LNCAP (cell line): ENCODE data around the gene CERS3.

Experiments
- TF ChIP-seq, protein P1 (sequence below): fragments of 450-650 bp; IDR thresholded peaks from 2 replicates; pipeline ENCODE4 v1.5.1; 2017; ENCODE audit warnings: mild to moderate bottlenecking

CERS3 gene

DNA sequence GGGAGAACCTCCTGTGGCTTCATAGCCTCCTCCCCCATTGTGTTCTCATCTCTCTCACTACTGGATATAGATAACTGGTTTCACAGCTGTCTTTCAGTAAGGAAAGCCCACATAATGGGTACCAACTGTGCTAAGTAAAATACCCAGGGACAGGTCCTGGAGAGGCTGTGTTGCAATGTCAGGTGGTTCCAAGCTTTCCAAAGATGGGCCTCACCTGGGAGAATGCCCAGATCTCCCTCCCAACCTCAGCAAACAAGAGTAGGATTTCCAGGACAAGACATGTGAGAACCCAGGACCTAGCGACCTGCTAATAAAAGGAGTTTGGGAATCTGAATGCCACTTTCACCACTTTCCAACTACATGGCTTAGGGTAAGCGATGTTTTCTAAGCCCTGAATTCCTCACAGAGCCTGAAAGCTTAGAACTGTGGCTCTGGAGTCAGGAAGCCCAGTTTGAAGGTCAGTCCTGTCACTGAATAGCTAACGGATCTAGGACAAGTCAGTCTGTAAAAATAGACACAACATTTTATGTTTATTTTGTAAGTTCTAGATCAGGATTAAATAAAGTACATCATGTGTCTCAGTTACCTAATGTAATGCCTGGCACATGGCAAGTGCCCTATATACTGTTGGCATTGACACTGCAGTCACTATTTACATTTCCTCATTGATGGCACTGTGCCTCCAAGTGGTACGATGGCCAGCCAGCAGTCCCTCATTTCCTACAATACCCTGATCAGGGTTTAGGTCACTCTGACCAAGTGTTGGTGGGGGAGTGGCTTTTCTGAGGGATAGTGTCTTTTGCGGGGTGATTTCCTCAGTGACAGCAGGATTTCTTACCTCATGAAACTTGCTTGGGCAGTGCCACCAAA lies 11.9 kb downstream of the CERS3 start:
- TF ChIP-seq, protein P1, sequence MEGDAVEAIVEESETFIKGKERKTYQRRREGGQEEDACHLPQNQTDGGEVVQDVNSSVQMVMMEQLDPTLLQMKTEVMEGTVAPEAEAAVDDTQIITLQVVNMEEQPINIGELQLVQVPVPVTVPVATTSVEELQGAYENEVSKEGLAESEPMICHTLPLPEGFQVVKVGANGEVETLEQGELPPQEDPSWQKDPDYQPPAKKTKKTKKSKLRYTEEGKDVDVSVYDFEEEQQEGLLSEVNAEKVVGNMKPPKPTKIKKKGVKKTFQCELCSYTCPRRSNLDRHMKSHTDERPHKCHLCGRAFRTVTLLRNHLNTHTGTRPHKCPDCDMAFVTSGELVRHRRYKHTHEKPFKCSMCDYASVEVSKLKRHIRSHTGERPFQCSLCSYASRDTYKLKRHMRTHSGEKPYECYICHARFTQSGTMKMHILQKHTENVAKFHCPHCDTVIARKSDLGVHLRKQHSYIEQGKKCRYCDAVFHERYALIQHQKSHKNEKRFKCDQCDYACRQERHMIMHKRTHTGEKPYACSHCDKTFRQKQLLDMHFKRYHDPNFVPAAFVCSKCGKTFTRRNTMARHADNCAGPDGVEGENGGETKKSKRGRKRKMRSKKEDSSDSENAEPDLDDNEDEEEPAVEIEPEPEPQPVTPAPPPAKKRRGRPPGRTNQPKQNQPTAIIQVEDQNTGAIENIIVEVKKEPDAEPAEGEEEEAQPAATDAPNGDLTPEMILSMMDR, result no peak

DNA sequence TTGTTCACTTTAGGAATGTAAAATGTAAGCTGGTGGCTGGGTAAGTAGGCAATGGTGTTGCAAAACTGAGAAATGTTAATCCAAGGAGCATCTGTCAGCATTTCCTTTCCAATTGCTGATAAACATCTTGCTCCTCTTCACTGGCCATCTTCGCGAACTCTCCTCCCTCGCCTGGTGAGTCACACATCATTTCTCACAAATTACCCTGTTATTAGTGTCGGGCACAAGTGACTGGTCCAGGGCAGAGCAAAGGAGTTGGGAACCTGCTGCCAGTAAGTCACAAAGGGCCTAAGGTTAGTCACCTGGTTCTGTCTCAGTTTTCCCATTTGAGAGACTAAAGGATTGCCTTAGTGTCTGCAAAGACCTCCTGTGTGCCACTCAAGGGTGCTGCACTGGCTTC lies 13.0 kb downstream of the CERS3 start:
- TF ChIP-seq, protein P1, result no peak

DNA sequence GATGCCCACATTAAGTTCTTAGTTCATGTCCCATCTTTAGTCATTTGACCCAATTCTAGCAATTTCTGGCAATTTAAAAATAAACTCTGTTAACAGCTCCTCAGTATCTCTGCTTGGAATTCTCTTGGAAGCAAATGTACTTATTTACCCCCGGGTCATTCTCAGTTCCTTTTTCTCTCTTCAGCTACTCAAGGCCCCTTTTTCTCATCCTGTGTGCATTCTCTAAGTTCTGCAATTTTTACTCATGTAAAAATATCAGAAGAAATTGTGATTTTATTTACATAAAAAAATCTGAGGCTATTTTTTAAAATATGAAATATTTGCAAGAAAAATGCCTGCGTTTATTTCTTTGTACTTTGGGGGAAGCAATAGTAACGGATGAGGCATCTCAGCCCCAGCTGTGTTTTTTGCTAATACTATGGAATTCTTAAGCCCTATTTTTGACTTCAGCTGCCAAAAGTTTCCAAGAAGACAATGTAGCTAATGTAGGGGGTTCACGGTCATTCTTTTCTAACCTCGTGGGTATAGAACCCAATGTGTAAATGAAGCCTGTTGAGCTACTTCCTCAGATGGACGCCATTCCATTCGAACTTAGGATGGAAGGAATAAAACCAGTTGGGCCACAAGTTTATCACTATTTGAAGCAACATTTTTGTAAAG lies 20.0 kb downstream of the CERS3 start:
- TF ChIP-seq, protein P1, result no peak

DNA sequence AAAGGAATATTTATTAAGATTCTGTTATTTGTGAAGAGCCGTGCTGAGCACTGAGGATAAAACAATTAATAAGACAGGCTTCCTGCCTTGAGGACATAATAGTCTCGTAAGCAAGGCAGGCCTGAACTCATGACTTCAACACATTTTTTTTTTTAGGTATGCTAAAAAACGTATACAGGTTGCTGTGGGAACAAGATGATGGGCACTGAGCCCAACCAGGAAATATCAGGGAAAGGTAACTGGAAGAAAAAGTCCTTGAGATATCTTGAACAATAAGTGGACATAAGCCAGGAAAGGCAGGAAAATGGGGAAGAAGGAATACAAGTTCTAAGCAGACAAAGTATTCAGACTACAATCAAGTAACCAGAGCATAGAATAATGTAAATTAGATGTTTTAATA lies 26.1 kb downstream of the CERS3 start:
- TF ChIP-seq, protein P1, result no peak

DNA sequence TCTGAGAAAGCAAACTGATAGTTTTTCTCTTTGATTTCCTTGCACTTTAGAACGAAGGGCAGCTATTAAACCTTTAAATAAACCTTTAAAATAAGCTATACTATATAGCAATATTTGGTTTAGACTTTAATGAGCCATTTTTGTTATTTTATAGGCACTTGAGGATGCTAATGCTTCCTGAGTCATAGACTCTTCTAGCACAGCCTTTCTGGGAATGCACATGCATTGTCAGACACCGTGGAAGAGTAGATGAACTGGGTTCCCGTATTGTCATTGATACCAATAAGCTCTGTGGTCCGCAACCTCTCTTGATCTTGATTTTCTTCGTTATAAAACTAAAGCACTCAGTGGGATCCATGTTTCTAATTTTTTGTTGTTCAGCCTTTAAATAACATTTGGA lies 27.6 kb downstream of the CERS3 start:
- TF ChIP-seq, protein P1, result no peak

DNA sequence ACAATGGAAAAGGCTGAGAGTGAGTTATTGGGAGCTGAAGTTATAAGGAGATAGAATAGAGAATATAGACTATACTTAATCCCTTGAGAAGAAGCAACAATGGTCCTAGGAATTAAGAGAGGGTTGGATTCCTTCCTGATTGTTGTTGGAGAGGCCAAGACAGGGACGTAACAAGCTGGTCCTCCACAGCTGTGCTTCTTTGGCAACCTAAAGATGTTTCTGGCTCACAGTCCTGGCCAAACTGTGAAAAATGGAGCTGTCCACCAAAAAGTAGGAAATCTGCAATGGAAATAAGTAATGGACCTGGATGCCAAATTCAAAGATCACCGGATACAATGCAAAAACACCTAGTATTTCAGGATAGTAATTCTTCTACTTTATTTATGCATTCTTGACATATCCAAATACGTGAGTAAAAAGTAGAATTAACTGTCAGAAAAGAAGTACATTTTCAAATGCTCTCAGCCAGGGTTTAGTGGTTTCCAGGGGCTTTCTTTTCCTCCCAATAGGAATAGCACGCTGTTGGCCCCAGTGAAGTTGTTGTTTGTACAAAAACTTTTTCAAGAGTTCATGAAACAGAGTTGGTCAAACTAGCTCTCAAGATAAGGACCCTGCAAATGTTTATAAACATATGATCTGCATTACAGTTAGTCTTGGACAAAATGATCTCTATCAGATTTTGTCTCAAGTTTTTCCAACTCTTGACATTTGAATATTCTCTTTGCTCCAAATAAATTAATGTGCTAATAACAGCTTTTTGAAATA lies 28.3 kb downstream of the CERS3 start:
- TF ChIP-seq, protein P1, result no peak

DNA sequence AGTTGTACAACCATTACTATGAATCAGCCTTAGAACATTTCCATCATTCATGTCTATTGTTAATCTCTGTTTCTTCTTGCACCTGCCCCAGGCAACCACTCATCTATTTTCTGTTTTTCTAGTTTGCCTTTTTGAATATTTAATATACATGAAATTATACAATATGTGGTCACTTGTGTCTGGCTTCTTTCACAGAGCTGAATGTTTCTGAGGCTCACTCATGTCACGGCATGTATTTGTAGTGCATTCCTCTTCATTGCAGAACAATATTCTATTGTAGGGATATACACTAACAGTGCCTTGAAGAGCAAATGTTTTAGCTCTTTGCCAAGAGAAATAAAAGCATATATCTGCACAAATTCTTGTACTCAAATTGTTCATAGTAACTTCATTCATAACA lies 32.9 kb downstream of the CERS3 start:
- TF ChIP-seq, protein P1, result no peak
